Fibroblast of lung (primary cell): Measurements from ENCODE around the gene TMPRSS11A.

ENCODE experiments used
- CTCF ChIP-seq, 2 donors: IDR thresholded peaks in 1 of 2; conservative IDR thresholded peaks in 1 of 2; 1 replicate in 1 of 2; 2 replicates in 1 of 2; pipeline ENCODE4 v1.5.1; 2011 to 2012; ENCODE audit warnings: low read length in 2 of 2, control low read depth in 1 of 2, inconsistent platforms in 1 of 2, low read depth in 1 of 2, mild to moderate bottlenecking in 1 of 2
- EZH2 ChIP-seq: IDR thresholded peaks from 2 replicates; pipeline ENCODE4 v1.5.1; 2012; ENCODE audit warnings: low read length, control low read depth, mild to moderate bottlenecking; ENCODE audit errors: missing control alignments

- no peak for TF ChIP-seq CTCF (conservative IDR thresholded peaks at IDR 0.05 in 1 of 2, IDR thresholded peaks at IDR 0.05 in 1 of 2; ENCODE audit: low read depth in 1 of 2, low read length in 2 of 2)
- no peak for TF ChIP-seq EZH2
Measured at GRCh38 chr4:67892253-67892652, 71.0 kb downstream of the TMPRSS11A start.
